GM12801 (cell line): ENCODE results near the gene ADGRG3.

ENCODE experiments used
- TF ChIP-seq, protein P1 (sequence below): IDR thresholded peaks from one replicate; pipeline ENCODE4 v1.5.1; 2011; ENCODE audit warnings: control low read depth; ENCODE audit not compliant: insufficient read length; ENCODE audit errors: extremely low read depth

ADGRG3 gene, protein sequence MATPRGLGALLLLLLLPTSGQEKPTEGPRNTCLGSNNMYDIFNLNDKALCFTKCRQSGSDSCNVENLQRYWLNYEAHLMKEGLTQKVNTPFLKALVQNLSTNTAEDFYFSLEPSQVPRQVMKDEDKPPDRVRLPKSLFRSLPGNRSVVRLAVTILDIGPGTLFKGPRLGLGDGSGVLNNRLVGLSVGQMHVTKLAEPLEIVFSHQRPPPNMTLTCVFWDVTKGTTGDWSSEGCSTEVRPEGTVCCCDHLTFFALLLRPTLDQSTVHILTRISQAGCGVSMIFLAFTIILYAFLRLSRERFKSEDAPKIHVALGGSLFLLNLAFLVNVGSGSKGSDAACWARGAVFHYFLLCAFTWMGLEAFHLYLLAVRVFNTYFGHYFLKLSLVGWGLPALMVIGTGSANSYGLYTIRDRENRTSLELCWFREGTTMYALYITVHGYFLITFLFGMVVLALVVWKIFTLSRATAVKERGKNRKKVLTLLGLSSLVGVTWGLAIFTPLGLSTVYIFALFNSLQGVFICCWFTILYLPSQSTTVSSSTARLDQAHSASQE

DNA sequence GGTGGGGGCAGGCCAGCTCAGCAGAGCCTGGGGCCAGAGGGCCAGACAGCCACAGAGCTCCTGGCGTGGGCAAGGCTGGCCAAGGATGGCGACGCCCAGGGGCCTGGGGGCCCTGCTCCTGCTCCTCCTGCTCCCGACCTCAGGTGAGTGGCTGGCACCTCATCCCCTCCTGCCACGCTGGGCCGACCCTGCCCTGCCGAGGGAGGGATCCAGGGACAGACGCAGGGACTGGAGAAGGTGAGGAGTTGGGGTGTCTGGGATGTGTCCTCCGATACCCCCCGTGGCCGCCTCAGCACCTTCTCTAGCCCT is at the start of gene ADGRG3:
Gene ADGRG3, plus strand, starts transcription at position 44 of the 309 bp plus-strand sequence. Its CDS starts 42 bp downstream, at position 86.
- TF ChIP-seq, protein P1, sequence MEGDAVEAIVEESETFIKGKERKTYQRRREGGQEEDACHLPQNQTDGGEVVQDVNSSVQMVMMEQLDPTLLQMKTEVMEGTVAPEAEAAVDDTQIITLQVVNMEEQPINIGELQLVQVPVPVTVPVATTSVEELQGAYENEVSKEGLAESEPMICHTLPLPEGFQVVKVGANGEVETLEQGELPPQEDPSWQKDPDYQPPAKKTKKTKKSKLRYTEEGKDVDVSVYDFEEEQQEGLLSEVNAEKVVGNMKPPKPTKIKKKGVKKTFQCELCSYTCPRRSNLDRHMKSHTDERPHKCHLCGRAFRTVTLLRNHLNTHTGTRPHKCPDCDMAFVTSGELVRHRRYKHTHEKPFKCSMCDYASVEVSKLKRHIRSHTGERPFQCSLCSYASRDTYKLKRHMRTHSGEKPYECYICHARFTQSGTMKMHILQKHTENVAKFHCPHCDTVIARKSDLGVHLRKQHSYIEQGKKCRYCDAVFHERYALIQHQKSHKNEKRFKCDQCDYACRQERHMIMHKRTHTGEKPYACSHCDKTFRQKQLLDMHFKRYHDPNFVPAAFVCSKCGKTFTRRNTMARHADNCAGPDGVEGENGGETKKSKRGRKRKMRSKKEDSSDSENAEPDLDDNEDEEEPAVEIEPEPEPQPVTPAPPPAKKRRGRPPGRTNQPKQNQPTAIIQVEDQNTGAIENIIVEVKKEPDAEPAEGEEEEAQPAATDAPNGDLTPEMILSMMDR: no peak

DNA sequence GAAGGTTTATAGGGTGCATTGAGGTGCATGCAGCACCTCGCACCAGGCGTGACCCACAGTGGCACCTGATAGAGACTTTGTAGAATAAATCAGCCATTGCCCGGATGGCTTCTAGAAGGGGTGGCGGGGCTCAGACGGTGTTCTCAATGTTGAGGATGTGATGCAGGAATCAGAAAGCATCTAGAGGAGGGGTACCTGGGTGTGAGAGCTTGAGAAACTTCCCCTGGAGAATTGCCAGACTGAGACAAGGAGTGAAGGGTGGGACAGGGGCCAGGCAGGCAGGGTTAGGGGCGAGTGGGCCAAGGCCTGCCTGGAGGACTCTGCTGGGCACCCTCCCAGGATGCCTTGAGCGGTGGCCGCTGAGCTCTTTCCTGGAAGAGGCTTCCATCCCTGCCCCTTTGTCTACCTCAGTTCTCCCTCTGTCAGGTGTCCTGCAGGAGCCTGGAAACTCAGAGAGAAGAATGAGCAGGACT is 48.9 kb upstream of the ADGRG3 start:
- TF ChIP-seq, protein P1: no peak

DNA sequence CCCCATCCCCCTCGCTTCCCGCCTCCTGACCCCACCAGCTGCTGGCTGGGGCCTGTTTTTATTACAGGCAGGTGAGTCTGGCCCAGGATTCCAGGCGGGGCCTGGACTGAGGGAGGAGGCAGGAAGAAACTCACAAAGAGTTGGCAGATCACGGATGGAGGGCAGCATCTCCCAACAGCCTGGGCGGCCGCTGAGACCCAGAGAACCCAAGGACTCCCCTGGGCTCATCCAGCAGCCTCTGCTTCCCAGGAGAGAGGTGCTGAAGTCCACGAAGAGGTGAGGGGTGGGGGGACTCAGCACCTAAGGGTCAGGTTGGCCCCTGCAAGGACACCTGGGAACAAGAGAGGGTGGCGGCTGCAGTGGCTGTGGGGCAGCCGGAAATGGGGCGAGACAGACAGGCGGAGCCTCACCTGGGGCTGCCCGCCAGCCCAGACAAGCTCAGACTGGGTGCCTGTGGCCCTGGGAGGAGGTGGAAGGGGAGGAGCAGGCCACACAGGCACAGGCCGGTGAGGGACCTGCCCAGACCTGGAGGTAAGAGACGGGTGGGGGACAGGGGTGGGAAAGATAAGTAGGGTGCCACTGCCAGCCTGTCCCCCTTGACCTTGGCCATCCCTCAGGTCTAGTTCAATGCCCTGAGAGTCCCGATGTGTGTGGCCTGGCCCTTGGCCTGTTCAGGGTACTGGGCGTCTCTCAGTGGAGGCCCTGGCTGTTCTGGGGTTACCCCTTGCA is 48.3 kb upstream of the ADGRG3 start:
- TF ChIP-seq, protein P1: no peak

DNA sequence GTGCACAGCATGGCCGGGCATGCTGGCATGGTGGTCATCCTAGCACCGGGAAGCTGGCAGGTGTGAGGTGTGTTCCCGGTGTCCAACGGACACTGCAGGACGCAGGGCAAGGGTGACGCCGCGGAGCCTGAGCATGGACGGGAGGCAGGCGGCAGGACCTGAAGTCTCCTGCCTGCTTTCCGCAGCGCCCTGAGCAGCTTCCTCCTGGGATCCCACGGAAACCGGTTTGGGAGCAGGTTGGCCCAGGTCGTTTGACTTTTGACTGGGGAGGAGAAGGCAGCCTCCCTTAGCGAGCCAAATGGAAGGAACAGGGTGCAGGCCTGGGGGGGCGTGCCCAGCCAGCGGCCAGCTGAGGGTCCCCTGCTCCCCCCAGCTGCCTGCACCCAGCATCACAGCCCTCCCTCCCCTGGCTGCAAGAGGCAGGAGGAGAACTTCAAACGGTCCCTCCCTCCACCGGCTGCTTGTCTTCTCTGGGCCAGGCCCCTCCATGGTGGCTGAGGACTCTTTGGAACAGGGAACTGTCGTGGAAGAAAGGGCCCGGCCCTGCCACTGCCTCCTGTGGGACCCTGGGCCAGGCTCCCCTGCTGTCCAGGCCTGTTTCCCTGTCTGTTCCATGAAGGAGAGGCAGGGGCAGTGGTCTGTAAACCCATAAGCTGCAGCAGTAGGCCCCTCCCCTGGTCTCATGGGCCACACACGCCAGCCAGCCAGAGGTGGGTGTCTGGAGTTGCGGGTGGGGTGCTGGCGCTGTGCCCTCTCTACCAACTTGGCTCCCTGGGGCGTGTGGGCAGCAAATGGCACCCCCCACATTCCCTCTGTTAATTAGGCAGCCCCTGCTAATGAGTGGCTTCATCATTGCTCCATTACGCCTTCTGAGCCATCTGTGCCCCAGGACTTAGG is 47.5 kb upstream of the ADGRG3 start:
- TF ChIP-seq, protein P1: no peak

DNA sequence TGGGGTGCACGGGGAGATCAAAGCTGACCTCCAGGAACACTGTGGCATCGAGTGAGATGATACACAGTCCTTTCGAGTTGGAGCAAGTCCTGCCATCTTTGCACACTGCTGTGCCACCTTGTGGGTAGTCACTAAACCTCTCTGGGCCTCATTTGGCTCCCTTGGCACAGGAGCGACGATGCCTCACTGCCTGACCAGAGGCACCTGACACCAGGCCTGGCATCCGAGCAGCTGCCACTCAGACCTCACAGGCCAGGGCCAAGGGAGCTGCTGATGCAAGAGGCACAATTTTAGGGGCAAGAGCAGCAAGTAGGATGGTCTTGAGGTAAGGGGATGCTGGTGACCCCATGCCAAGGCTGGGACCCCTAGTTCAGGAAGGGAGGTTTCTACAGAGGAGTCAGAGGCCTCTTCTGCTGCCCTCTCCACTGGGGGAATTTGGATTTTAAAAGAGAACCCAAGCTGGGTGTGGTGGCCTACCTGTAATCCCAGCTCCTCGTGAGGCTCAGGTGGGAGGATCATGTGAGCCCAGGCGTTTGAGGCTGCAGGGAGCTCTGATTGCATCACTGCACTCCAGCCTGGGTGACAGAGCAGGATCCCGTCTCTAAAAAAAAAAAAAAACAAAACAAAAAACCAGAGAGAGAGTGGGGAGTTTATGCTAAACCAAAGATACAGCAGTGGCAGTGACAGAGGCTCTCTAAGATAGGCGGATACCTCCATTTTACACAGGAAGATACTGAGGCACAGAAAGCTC is 46.4 kb upstream of the ADGRG3 start:
- TF ChIP-seq, protein P1: no peak

DNA sequence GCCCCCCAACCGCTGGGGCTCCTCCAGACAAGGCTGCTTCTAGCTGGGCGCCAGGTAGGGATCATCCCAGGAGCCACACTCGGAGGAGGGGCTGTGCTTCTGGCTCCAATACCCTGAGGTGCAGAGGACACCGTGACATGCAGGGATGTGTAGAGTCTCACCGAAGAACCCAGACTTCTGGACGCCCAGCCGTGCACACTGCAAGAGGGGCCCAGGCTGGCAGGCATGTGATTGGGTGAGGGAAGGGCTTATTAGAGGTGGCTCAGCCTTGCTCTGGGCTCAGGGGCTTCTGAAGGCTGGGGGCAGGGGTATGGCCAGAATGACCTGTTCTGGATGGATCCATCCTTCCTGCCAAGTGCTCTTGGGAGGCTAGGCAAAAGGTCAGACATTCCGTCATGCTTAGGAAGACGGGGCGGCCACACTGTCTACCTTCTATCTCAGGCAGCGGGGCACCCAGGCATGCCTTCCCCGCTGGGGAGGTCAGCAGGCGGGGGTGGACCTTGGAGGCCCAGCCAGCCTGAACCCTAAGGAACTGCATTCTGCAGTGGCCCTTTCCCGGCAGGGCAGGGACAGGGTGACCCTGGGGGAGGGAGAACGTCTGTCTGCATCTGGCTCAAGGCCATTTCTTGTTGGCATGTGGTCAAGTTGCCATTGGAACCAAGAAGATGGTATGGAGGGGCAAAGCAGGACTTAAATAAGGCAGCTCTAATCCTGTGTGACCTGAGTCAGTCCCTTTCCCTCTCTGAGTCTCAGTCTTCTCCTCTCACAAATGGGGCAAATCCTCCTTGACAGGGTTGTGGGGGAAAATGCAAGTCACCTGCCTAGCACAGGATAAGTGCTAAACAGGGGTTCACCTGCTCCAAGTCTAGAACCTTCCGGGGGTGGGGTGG is 45.5 kb upstream of the ADGRG3 start:
- TF ChIP-seq, protein P1: no peak
